Osteocyte (in vitro differentiated cells): ENCODE measurements around the gene PHF23. TPM values are rescaled to one million over a fixed set of nuclear protein-coding genes. Genes with fewer than 3 reads are reported as not detected.

Source experiments
- DNase-seq: peaks from one replicate; pipeline ENCODE4 v3.0.0; 2021; ENCODE audit warnings: mixed read lengths; ENCODE audit not compliant: unreplicated experiment; ENCODE audit errors: extremely low spot score
- H3K27ac Mint-ChIP-seq: one replicate; pipeline ENCODE4 v1.8.0; 2021; ENCODE audit warnings: mild to moderate bottlenecking, mixed read lengths; ENCODE audit not compliant: unreplicated experiment
- H3K27me3 Mint-ChIP-seq: one replicate; pipeline ENCODE4 v1.8.0; 2021; ENCODE audit warnings: mixed read lengths; ENCODE audit not compliant: unreplicated experiment
- H3K36me3 Mint-ChIP-seq: one replicate; pipeline ENCODE4 v1.8.0; 2021; ENCODE audit warnings: mixed read lengths; ENCODE audit not compliant: unreplicated experiment
- H3K4me1 Mint-ChIP-seq: one replicate; pipeline ENCODE4 v1.8.0; 2021; ENCODE audit warnings: mixed read lengths; ENCODE audit not compliant: unreplicated experiment
- H3K4me3 Mint-ChIP-seq: one replicate; pipeline ENCODE4 v1.8.0; 2021; ENCODE audit warnings: mild to moderate bottlenecking, moderate library complexity, mixed read lengths; ENCODE audit not compliant: unreplicated experiment
- H3K9me3 Mint-ChIP-seq: one replicate; pipeline ENCODE4 v1.8.0; 2021; ENCODE audit warnings: mixed read lengths; ENCODE audit not compliant: unreplicated experiment
- total RNA-seq: library from RNA; stranded (reverse); gene quantifications from 2 replicates; pipeline ENCODE4 v1.2.1, GENCODE V29; 2021
- TF ChIP-seq, protein P1 (sequence below): fragments of 200-600 bp; sonication (generic); IDR thresholded peaks from 2 replicates; pipeline ENCODE4 v1.5.0; 2021; ENCODE audit warnings: antibody characterized with exemption, mild to moderate bottlenecking, moderate library complexity

The PHF23 gene
- total RNA-seq, 1 donor from 2014 or later: 51.6 TPM

DNA sequence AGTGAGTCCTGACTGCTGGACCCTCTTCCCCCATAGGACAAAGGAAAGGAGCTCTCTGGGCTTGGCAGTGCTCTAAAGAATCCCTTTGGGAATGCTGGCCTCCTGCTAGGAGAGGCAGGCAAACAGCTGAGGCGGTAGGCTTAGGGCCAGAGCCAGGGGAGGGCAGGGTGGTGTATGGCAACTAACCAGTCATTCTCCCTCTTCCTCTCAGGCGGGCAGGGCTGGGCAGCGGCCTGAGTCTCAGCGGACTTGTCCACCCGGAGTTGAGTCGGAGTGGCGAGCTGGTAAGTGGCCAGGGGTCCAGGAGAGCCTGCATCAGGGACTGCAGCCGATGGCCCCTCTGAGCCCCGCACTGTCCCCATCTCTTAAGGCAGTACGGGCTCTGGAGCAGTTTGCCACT is 15.1 kb downstream of the PHF23 start:
- TF ChIP-seq, protein P1, sequence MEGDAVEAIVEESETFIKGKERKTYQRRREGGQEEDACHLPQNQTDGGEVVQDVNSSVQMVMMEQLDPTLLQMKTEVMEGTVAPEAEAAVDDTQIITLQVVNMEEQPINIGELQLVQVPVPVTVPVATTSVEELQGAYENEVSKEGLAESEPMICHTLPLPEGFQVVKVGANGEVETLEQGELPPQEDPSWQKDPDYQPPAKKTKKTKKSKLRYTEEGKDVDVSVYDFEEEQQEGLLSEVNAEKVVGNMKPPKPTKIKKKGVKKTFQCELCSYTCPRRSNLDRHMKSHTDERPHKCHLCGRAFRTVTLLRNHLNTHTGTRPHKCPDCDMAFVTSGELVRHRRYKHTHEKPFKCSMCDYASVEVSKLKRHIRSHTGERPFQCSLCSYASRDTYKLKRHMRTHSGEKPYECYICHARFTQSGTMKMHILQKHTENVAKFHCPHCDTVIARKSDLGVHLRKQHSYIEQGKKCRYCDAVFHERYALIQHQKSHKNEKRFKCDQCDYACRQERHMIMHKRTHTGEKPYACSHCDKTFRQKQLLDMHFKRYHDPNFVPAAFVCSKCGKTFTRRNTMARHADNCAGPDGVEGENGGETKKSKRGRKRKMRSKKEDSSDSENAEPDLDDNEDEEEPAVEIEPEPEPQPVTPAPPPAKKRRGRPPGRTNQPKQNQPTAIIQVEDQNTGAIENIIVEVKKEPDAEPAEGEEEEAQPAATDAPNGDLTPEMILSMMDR: no peak
- H3K27ac Mint-ChIP-seq: no peak overlapping the region
- peaks cover 29% of the 10 kb centered on the region for H3K36me3 Mint-ChIP-seq
- no peaks in the 10 kb centered on the region for H3K9me3 Mint-ChIP-seq
- H3K4me3 Mint-ChIP-seq: no peak overlapping the region
- no peak for DNase-seq
- H3K4me1 Mint-ChIP-seq: peaks cover 33% of the 10 kb centered on the region
- no peaks in the 10 kb centered on the region for H3K27me3 Mint-ChIP-seq

DNA sequence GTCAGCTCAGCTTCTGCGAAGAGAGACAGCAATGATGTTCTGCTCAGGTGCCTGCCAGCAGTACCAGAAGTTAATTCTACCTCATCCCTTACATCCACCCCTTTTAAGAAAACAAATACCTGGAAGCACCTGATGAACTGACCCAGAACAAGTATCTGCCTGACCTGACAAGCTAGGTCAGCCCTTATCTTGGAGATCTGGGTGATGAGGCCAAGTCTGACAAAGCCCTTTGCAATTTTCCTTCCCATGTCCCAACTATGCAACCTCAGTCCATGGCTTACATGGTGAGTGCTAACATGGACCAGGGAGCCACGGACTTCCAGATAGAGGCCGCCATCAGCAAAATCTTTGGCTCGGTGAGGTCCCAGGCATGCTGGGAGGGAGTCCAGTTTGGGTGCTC is 15.9 kb downstream of the PHF23 start:
- no peaks in the 10 kb centered on the region for H3K27me3 Mint-ChIP-seq
- TF ChIP-seq, protein P1: no peak
- H3K27ac Mint-ChIP-seq: no peak overlapping the region
- H3K4me3 Mint-ChIP-seq: no peak overlapping the region
- DNase-seq: no peak
- H3K9me3 Mint-ChIP-seq: no peaks in the 10 kb centered on the region
- peaks cover 38% of the 10 kb centered on the region for H3K4me1 Mint-ChIP-seq
- H3K36me3 Mint-ChIP-seq: peaks cover 25% of the 10 kb centered on the region

DNA sequence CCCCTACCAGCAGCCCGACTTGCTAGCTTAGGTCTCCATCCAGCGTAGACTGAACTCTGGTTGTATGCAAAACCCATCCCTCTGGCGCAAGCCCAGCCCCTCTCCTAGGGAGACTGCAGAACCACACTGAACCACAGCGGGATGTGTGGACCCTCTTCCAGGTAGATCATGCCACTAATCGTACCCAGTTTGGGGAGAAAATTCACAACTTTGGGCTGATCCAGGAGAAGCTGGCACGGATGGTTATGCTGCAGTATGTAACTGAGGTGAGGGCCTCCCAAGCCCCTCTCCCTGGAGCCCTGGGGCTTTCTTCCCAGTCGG is 16.3 kb downstream of the PHF23 start:
- Mint-ChIP-seq H3K9me3 (no peaks in the 10 kb centered on the region), H3K27ac (no peak overlapping the region), H3K36me3 (peaks cover 20% of the 10 kb centered on the region), H3K4me1 (peaks cover 42% of the 10 kb centered on the region), H3K4me3 (no peak overlapping the region), H3K27me3 (no peaks in the 10 kb centered on the region)
- DNase-seq: no peak
- TF ChIP-seq, protein P1: no peak

DNA sequence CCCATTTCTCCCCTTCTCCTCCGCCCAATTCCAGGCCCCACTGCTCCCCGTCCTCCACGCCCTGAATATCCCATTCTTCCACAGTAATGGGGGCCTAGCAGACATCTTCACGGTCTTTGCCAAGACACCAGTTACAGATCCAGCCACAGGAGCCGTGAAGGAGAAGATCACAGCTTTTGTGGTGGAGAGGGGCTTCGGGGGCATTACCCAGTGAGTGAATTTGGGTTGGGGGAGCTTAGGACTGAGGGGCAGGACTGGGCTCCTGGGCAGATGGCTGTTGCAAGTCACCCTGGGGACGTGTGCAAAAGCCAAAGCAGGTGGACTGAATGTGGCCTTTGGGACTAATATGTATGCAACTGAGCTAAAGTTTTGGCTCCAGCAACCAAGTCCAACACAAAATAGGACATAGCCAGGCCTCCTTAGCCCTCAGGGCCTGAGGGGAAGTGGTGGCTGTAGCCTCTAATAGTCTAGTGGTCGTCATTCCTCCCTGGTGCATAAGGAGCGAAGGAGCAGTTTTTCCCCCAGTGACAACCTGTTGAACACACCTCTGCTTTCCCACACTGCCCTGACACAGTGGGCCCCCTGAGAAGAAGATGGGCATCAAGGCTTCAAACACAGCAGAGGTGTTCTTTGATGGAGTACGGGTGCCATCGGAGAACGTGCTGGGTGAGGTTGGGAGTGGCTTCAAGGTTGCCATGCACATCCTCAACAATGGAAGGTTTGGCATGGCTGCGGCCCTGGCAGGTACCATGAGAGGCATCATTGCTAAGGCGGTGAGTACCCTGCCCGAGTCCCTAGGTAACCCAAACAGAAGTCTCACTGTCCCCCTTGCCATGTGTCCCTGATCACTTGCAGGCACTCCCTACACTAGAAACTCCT is 16.9 kb downstream of the PHF23 start:
- no peak for DNase-seq

More for the DNA sequence above, 16.9 kb downstream of the PHF23 start:
- TF ChIP-seq, protein P1: no peak
- H3K4me3 Mint-ChIP-seq: no peak overlapping the region
- no peaks in the 10 kb centered on the region for H3K27me3 Mint-ChIP-seq
- peaks cover 47% of the 10 kb centered on the region for H3K4me1 Mint-ChIP-seq
- no peak overlapping the region for H3K27ac Mint-ChIP-seq
- no peaks in the 10 kb centered on the region for H3K9me3 Mint-ChIP-seq
- H3K36me3 Mint-ChIP-seq: peaks cover 19% of the 10 kb centered on the region
